B cell (primary cell): ENCODE measurements around the gene DNASE1L2. TPM values are rescaled to one million over a fixed set of nuclear protein-coding genes. Genes with fewer than 3 reads are reported as not detected.

Experiments
- ATAC-seq: fragments of 200-7000 bp; cut with Tn5 transposase; one replicate; pipeline ENCODE4 v1.10.0; 2021; ENCODE audit warnings: low read depth, mild to moderate bottlenecking, moderate number of reproducible peaks, moderate library complexity
- CTCF ChIA-PET: fragments of 350-600 bp; sonication (Branson Sonifier 250); formaldehyde crosslinking; loops from one replicate; lab custom pipeline; 2021; ENCODE audit warnings: antibody characterized with exemption, inconsistent platforms; lab: Charles Lee
- POLR2A ChIA-PET: fragments of 350-600 bp; sonication (Branson Sonifier 250); formaldehyde crosslinking; loops from one replicate; lab custom pipeline; 2021; ENCODE audit warnings: antibody characterized with exemption; lab: Charles Lee
- DNase-seq: peaks from one replicate; pipeline ENCODE4 v3.0.0; 2013
- H2AFZ ChIP-seq: 2 replicates; pipeline ENCODE4 v1.6.1; 2012; ENCODE audit warnings: mild to moderate bottlenecking, low read depth, low read length; ENCODE audit not compliant: insufficient read depth, poor library complexity, severe bottlenecking
- H3K27ac ChIP-seq, 2 donors: 1 replicate in 1 of 2; 2 replicates in 1 of 2; pipeline ENCODE4 v1.5.1; 2012 to 2013; ENCODE audit warnings: low read length in 2 of 2, mild to moderate bottlenecking in 2 of 2, moderate library complexity in 1 of 2
- H3K27me3 ChIP-seq, 4 experiments: fragments of 200-600 bp in 1 of 4; sonication (generic) in 1 of 4; replicated peaks in 1 of 4; 1 replicate in 2 of 4; 2 replicates in 2 of 4; pipeline versions ENCODE4 v1.6.1 to v1.7.0; 2013 to 2016; ENCODE audit warnings: low read length in 3 of 4, mild to moderate bottlenecking in 2 of 4, mixed read lengths in 1 of 4, moderate library complexity in 1 of 4; ENCODE audit not compliant: insufficient read depth in 4 of 4, control insufficient read depth in 3 of 4; ENCODE audit errors: control extremely low read depth in 1 of 4
- H3K36me3 ChIP-seq, 2 experiments: replicated peaks in 1 of 2; 1 replicate in 1 of 2; 2 replicates in 1 of 2; pipeline versions ENCODE4 v1.6.1 to v1.7.1; 2013; ENCODE audit warnings: low read length in 1 of 2; ENCODE audit not compliant: insufficient read depth in 2 of 2, control insufficient read depth in 1 of 2; ENCODE audit errors: control extremely low read depth in 1 of 2, extremely low read depth in 1 of 2
- H3K4me1 ChIP-seq, 2 donors: fragments of 200-600 bp in 1 of 2; sonication (generic) in 1 of 2; 1 replicate in 1 of 2; 2 replicates in 1 of 2; pipeline versions ENCODE4 v1.5.1 to v1.6.1; 2013 to 2017; ENCODE audit warnings: low read length in 2 of 2; ENCODE audit not compliant: control insufficient read depth in 2 of 2, insufficient read depth in 2 of 2
- H3K4me2 ChIP-seq: replicated peaks from 2 replicates; pipeline ENCODE3; 2012; ENCODE audit warnings: mild to moderate bottlenecking, low read depth, low read length; ENCODE audit not compliant: poor library complexity, severe bottlenecking
- H3K4me3 ChIP-seq, 5 experiments: fragments of 200-600 bp in 1 of 5; sonication (generic) in 1 of 5; 1 replicate in 3 of 5; 2 replicates in 2 of 5; pipeline versions ENCODE4 v1.5.1 to v1.7.0; 2011 to 2016; ENCODE audit warnings: low read length in 4 of 5, mild to moderate bottlenecking in 4 of 5, low read depth in 2 of 5, control low read depth in 1 of 5, moderate library complexity in 1 of 5; ENCODE audit not compliant: insufficient read depth in 1 of 5; ENCODE audit errors: control extremely low read depth in 1 of 5, extremely low read depth in 1 of 5
- H3K79me2 ChIP-seq: fragments of 200-600 bp; sonication (generic); one replicate; pipeline ENCODE4 v1.6.0; 2016; ENCODE audit warnings: low read length; ENCODE audit not compliant: control insufficient read depth, insufficient read depth
- H3K9ac ChIP-seq: fragments of 200-600 bp; sonication (generic); 2 replicates; pipeline ENCODE4 v1.6.1; 2017; ENCODE audit warnings: mild to moderate bottlenecking, low read length, moderate library complexity
- H3K9me3 ChIP-seq, 3 donors: one replicate each; pipeline versions ENCODE4 v1.6.1 to v1.7.1; 2013; ENCODE audit warnings: low read length in 2 of 3; ENCODE audit not compliant: control insufficient read depth in 2 of 3, insufficient read depth in 1 of 3; ENCODE audit errors: control extremely low read depth in 1 of 3
- H4K20me1 ChIP-seq: 2 replicates; pipeline ENCODE4 v1.6.0; 2012; ENCODE audit warnings: mild to moderate bottlenecking, low read length; ENCODE audit not compliant: insufficient read depth, control insufficient read depth, poor library complexity, severe bottlenecking
- H3K27ac Mint-ChIP-seq: one replicate; pipeline ENCODE4 v1.8.0; 2021; ENCODE audit warnings: mixed read lengths
- H3K27me3 Mint-ChIP-seq: one replicate; pipeline ENCODE4 v1.8.0; 2021; ENCODE audit warnings: mixed read lengths
- H3K4me1 Mint-ChIP-seq: one replicate; pipeline ENCODE4 v1.8.0; 2021; ENCODE audit warnings: mixed read lengths
- H3K4me3 Mint-ChIP-seq: one replicate; pipeline ENCODE4 v1.8.0; 2021; ENCODE audit warnings: mixed read lengths
- H3K9me3 Mint-ChIP-seq: one replicate; pipeline ENCODE4 v1.8.0; 2022; ENCODE audit warnings: mixed read lengths; ENCODE audit not compliant: insufficient read depth
- EZH2 ChIP-seq: IDR thresholded peaks from 2 replicates; pipeline ENCODE4 v1.6.1; 2012; ENCODE audit warnings: borderline replicate concordance, low read depth, mild to moderate bottlenecking, moderate library complexity, low read length; ENCODE audit not compliant: insufficient read depth, poor library complexity, severe bottlenecking
- WGBS: methylation state at CpG from one replicate; pipeline ENCODE4 v1.1.5; 2013; ENCODE audit warnings: missing lambda C conversion rate; ENCODE audit not compliant: insufficient coverage; 5-methylcytosine and 5-hydroxymethylcytosine counted together
- intact Hi-C: fragments of 100-400 bp; cut with micrococcal nuclease; formaldehyde crosslinking; loops from one replicate; pipeline ENCODE4 v1.10.0; 2022
- polyA plus RNA-seq: library from polyadenylated mRNA; depleted of rRNA; stranded (reverse); fragments of >200 nt; gene quantifications from 2 replicates; pipeline ENCODE4 v1.2.3, GENCODE V29; 2012
- total RNA-seq, 2 donors: library from RNA; stranded (reverse); fragments of 120-200 nt in 1 of 2; gene quantifications; 1 replicate in 1 of 2; 2 replicates in 1 of 2; pipeline versions ENCODE4 v1.2.3 to v1.2.4, GENCODE V29; 2013 to 2022
- TF ChIP-seq, protein P1 (sequence below): fragments of 200-600 bp; IDR thresholded peaks from one replicate; pipeline ENCODE4 v1.8.0; 2022; ENCODE audit warnings: antibody characterized with exemption, mild to moderate bottlenecking

The DNASE1L2 gene
- total and polyA plus RNA-seq, 2 donors (not counting 1 experiment from before 2014, with no cell fraction given) = 1.1 to 1.6 TPM

DNA sequence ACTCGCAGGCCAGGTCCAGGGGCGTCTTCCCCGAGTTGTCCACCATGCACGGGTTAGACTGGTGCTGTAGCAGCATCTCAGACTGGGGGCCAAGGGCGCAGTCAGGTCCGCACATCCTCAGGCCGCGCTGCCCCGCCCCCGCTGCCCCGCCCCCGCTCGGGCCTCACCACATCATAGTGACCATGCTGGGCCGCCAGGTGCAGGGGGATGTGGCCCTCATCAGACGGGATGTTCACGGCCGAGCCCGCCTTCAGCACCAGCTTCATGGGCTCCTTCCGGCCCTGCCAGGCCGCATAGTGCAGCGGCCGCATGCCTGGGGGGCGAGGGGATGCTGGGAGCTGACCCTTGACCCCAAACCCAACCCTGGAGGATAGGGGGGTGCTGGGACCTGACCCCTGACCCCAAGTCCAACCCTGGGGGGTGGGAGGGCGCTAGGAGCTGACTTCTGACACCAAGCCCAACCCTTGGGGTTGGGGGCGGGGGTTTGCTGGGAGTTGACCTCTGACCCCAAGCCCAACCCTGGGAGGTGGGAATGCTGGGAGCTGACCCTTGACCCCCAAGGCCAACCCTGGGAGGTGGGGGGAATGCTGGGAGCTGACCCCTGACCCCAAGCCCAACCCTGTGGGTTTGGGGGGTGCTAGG is 46.9 kb upstream of the DNASE1L2 start:
- H3K4me3 Mint-ChIP-seq = no peak overlapping the region
- H3K4me1 Mint-ChIP-seq = peaks cover 2% of the 10 kb centered on the region
- H3K9me3 Mint-ChIP-seq = no peaks in the 10 kb centered on the region
- ATAC-seq (no peak), DNase-seq (no peak)
- H3K4me2 ChIP-seq = no peak overlapping the region
- POLR2A ChIA-PET = no interaction called here
- no peak overlapping the region for H3K27ac ChIP-seq
- no peak overlapping the region for H3K4me3 ChIP-seq
- CTCF ChIA-PET = interaction anchor here (0.6 to 0.7 kb wide), 2 partner anchors 72 to 312 kb away, joined by 3 read pairs; no protein-coding TSS in a partner anchor
- no peaks in the 10 kb centered on the region for H3K79me2 ChIP-seq
- WGBS = 97% methylated on average over 23 of the region's 25 CpGs
- peaks cover 6% of the 10 kb centered on the region for H3K27me3 Mint-ChIP-seq
- H3K36me3 ChIP-seq = no peaks in the 10 kb centered on the region
- no peak overlapping the region for H3K27ac Mint-ChIP-seq
- no peaks in the 10 kb centered on the region for H3K9me3 ChIP-seq
- H4K20me1 ChIP-seq = no peaks in the 10 kb centered on the region
- H2AFZ ChIP-seq = no peak overlapping the region
- H3K4me1 ChIP-seq = no peaks in the 10 kb centered on the region
- H3K9ac ChIP-seq = no peak overlapping the region
- intact Hi-C loops = no loop called here
- peaks cover 0 to 11% (median 2%) of the 10 kb centered on the region in 4 experiments for H3K27me3 ChIP-seq
- TF ChIP-seq, protein P1, sequence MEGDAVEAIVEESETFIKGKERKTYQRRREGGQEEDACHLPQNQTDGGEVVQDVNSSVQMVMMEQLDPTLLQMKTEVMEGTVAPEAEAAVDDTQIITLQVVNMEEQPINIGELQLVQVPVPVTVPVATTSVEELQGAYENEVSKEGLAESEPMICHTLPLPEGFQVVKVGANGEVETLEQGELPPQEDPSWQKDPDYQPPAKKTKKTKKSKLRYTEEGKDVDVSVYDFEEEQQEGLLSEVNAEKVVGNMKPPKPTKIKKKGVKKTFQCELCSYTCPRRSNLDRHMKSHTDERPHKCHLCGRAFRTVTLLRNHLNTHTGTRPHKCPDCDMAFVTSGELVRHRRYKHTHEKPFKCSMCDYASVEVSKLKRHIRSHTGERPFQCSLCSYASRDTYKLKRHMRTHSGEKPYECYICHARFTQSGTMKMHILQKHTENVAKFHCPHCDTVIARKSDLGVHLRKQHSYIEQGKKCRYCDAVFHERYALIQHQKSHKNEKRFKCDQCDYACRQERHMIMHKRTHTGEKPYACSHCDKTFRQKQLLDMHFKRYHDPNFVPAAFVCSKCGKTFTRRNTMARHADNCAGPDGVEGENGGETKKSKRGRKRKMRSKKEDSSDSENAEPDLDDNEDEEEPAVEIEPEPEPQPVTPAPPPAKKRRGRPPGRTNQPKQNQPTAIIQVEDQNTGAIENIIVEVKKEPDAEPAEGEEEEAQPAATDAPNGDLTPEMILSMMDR = no peak
- TF ChIP-seq EZH2 = no peak

DNA sequence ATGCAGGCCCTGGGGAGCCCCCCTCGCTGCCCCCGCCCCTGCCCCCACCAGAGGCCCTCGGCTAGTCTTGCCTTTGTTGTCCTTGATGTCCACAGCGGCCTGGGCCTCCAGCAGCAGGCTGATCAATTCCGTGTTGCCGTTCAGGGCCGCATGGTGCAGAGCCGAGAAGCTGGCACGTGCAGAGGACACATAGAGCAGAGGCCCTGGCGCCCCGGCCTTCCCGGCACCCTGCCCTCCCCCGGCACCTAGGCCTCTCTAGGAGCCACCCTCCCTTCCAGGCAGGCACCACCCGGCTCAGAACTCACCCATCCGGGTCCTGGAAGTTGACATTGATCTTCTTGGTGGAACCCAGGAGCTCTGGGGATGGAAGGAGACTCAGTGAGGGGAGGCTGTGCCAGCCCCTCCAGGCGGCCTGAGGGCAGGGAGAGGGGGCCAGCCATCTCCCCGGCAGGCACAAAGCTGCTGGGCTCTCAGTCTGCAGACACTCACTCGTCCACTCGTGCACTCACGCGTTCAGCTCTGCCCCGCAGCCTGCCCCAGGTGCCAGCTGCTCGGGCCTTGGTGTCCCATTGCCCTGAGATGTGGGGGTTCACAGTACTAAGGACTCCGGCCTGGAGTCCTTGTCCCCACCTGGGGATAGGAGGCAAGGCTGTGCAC is 46.1 kb upstream of the DNASE1L2 start:
- ATAC-seq = no peak
- Mint-ChIP-seq H3K4me1 (peaks cover 5% of the 10 kb centered on the region), H3K9me3 (no peaks in the 10 kb centered on the region), H3K27ac (no peak overlapping the region), H3K27me3 (peaks cover 11% of the 10 kb centered on the region), H3K4me3 (no peak overlapping the region)
- Histone ChIP-seq H3K27ac (no peak overlapping the region), H3K4me2 (no peak overlapping the region), H3K79me2 (no peaks in the 10 kb centered on the region), H4K20me1 (no peaks in the 10 kb centered on the region), H2AFZ (no peak overlapping the region), H3K9ac (no peak overlapping the region), H3K9me3 (peaks cover 0 to under 1% (median 0%) of the 10 kb centered on the region in 3 donors), H3K27me3 (peaks cover 0 to 18% (median 6%) of the 10 kb centered on the region in 4 experiments), H3K4me3 (no peak overlapping the region), H3K4me1 (peaks cover 4 to 6% of the 10 kb centered on the region in 2 donors), H3K36me3 (no peaks in the 10 kb centered on the region)
- no peak for DNase-seq
- TF ChIP-seq EZH2 = no peak
- TF ChIP-seq, protein P1 = no peak
- CTCF ChIA-PET = interaction anchor here (0.6 to 0.7 kb wide), 2 partner anchors 71 to 312 kb away, joined by 3 read pairs; no protein-coding TSS in a partner anchor
- 85% methylated on average over 22 of the region's 24 CpGs for WGBS
- POLR2A ChIA-PET = no interaction called here
- intact Hi-C loops = loop anchor here (10.0 kb wide), 2 partner anchors 155 to 415 kb away; partner anchors contain the start of gene ABCA3
